Ovary (tissue), 3 donors: Measurements from ENCODE around the gene MFSD2A.
"Not testable (repeated sequence)": the region's sequence is repeated elsewhere in the genome, so short reads cannot be mapped to it uniquely, and the experiment has no call there.

Experiments used
- CTCF ChIP-seq, 3 donors: fragments of 450-650 bp in 2 of 3; fragments of 200-600 bp in 1 of 3; IDR thresholded peaks; one replicate each; pipeline versions ENCODE4 v1.5.1 to v1.8.0; 2016 to 2022; ENCODE audit warnings: antibody characterized with exemption in 3 of 3, mild to moderate bottlenecking in 1 of 3
- POLR2A ChIP-seq: fragments of 450-650 bp; IDR thresholded peaks from one replicate; pipeline ENCODE4 v1.6.1; 2017; ENCODE audit warnings: antibody characterized with exemption, mild to moderate bottlenecking, moderate library complexity
- donor health status: DM: no; HTN: no; CAD: no.

- not testable (repeated sequence) for TF ChIP-seq POLR2A; CTCF (IDR thresholded peaks at IDR 0.05)
Measured at GRCh38 chr1:39984480-39984879, 29.5 kb downstream of the MFSD2A start.
